ENCODE results near the gene CYLD.

CYLD gene

GRCh38 chr16:50712956-50713355 is 28.9 kb upstream of the CYLD start:
- H3K9me3 ChIP-seq (ENCODE audit: control insufficient read depth, insufficient read depth, low read depth, low read length) = no peaks in the 10 kb centered on the region
- CTCF ChIA-PET = no interaction called here
- no peaks in the 10 kb centered on the region for H3K4me1 ChIP-seq (ENCODE audit: control insufficient read depth, insufficient read depth, low read length)
- no peaks in the 10 kb centered on the region for H3K36me3 ChIP-seq (ENCODE audit: control insufficient read depth in 2 of 2, insufficient read depth in 1 of 2, low read length in 2 of 2)
- no peak overlapping the region for H3K4me3 ChIP-seq (ENCODE audit: low read depth, low read length)
- TF ChIP-seq ZBTB17 (tag by site-specific recombination; IDR thresholded peaks at IDR 0.05) = no peak
- TF ChIP-seq ZNF211 (tag by site-specific recombination; IDR thresholded peaks at IDR 0.05; ENCODE audit: low read depth) = no peak
- TF ChIP-seq ZNF280D (tag by site-specific recombination; IDR thresholded peaks at IDR 0.05) = no peak
- TF ChIP-seq ZNF16 (tag by site-specific recombination; IDR thresholded peaks at IDR 0.05; ENCODE audit: low read depth) = no peak
- no peak for TF ChIP-seq ZBTB44 (tag by site-specific recombination; IDR thresholded peaks at IDR 0.05)
- no peak for TF ChIP-seq KLF8 (tag by site-specific recombination; IDR thresholded peaks at IDR 0.05)
- TF ChIP-seq SCRT2 (tag by site-specific recombination; IDR thresholded peaks at IDR 0.05) = no peak
- TF ChIP-seq ZNF223 (tag by site-specific recombination; IDR thresholded peaks at IDR 0.05) = no peak
- TF ChIP-seq ZNF701 (tag by site-specific recombination; IDR thresholded peaks at IDR 0.05) = no peak
- TF ChIP-seq ZFP3 (tag by site-specific recombination; IDR thresholded peaks at IDR 0.05; ENCODE audit: low read depth) = no peak
- no peak for TF ChIP-seq PRDM1 (tag by site-specific recombination; IDR thresholded peaks at IDR 0.05)
- TF ChIP-seq ZNF2 (tag by site-specific recombination; IDR thresholded peaks at IDR 0.05) = no peak
- no peak for TF ChIP-seq ZNF610 (tag by site-specific recombination; IDR thresholded peaks at IDR 0.05; ENCODE audit: borderline replicate concordance)
- no peak for TF ChIP-seq ZNF513 (tag by site-specific recombination; IDR thresholded peaks at IDR 0.05)
- TF ChIP-seq PBX3 (CRISPR knock-in tag; IDR thresholded peaks at IDR 0.05) = no peak
- TF ChIP-seq GLIS1 (tag by site-specific recombination; IDR thresholded peaks at IDR 0.05) = no peak
- TF ChIP-seq ZNF747 (tag by site-specific recombination; IDR thresholded peaks at IDR 0.05) = no peak
- no peak for TF ChIP-seq ZNF449 (tag by site-specific recombination; IDR thresholded peaks at IDR 0.05)
- no peak for TF ChIP-seq ZNF37A (tag by site-specific recombination; IDR thresholded peaks at IDR 0.05)
- POLR2A ChIA-PET = no interaction called here
- no peak overlapping the region for H3K27ac ChIP-seq (ENCODE audit: extremely low read depth, low read depth, low read length)

Data from HEK293 (cell line).